WTC11 (cell line): ENCODE measurements around the gene ZBP1. TPM values are rescaled to one million over a fixed set of nuclear protein-coding genes. Genes with fewer than 3 reads are reported as not detected.

Source experiments
- ATAC-seq: fragments of 200-7000 bp; cut with Tn5 transposase; 2 replicates; pipeline ENCODE4 v1.10.0; 2021; ENCODE audit warnings: mild to moderate bottlenecking, moderate library complexity
- CTCF ChIA-PET: fragments of 300-600 bp; sonication (Branson Sonifier 250); formaldehyde crosslinking; loops from one replicate; lab custom pipeline; 2021; ENCODE audit warnings: antibody characterized with exemption; lab: Charles Lee
- POLR2A ChIA-PET: fragments of 350-600 bp; sonication (Branson Sonifier 250); formaldehyde crosslinking; loops from one replicate; lab custom pipeline; 2021; ENCODE audit warnings: antibody characterized with exemption; lab: Charles Lee
- DNase-seq: peaks from one replicate; pipeline ENCODE4 v3.0.0; 2021; ENCODE audit warnings: low spot score
- H3K27ac Mint-ChIP-seq: 2 replicates; pipeline ENCODE4 v1.8.0; 2021; ENCODE audit warnings: mixed read lengths
- H3K27me3 Mint-ChIP-seq: 2 replicates; pipeline ENCODE4 v1.8.0; 2021; ENCODE audit warnings: low read depth, mild to moderate bottlenecking, moderate library complexity, mixed read lengths
- H3K36me3 Mint-ChIP-seq: 2 replicates; pipeline ENCODE4 v1.8.0; 2021; ENCODE audit warnings: mixed read lengths
- H3K4me1 Mint-ChIP-seq: 2 replicates; pipeline ENCODE4 v1.8.0; 2022; ENCODE audit warnings: mixed read lengths
- H3K4me3 Mint-ChIP-seq: 2 replicates; pipeline ENCODE4 v1.8.0; 2021; ENCODE audit warnings: mild to moderate bottlenecking, moderate library complexity, mixed read lengths
- H3K9me3 Mint-ChIP-seq: 2 replicates; pipeline ENCODE4 v1.8.0; 2021; ENCODE audit warnings: mixed read lengths
- EMX1 ChIP-seq: fragments of 250-450 bp; sonication (Bioruptor Pico); IDR thresholded peaks from 2 replicates; pipeline ENCODE4 v1.8.0; 2021; ENCODE audit warnings: mild to moderate bottlenecking
- GTF2I ChIP-seq: fragments of 250-450 bp; sonication (Bioruptor Pico); conservative IDR thresholded peaks from 2 replicates; pipeline ENCODE4 v1.4.0; 2021; ENCODE audit warnings: mild to moderate bottlenecking
- JAZF1 ChIP-seq: fragments of 250-450 bp; sonication (Bioruptor Pico); IDR thresholded peaks from 2 replicates; pipeline ENCODE4 v1.9.0; 2021; ENCODE audit warnings: moderate library complexity, mild to moderate bottlenecking, inconsistent platforms
- MXD4 ChIP-seq: fragments of 250-450 bp; sonication (Bioruptor Pico); IDR thresholded peaks from 2 replicates; pipeline ENCODE4 v1.8.0; 2021; ENCODE audit warnings: mild to moderate bottlenecking, moderate library complexity, borderline replicate concordance
- NFYB ChIP-seq: sonication (generic); formaldehyde crosslinking; conservative IDR thresholded peaks from 2 replicates; pipeline ENCODE4 v1.8.0; 2022; ENCODE audit warnings: low read depth, missing genetic modification reagents
- NR1H2 ChIP-seq: sonication (generic); formaldehyde crosslinking; IDR thresholded peaks from 2 replicates; pipeline ENCODE4 v1.9.0; 2021; ENCODE audit warnings: mild to moderate bottlenecking, moderate library complexity, missing genetic modification reagents
- NR2C2 ChIP-seq: sonication (generic); formaldehyde crosslinking; IDR thresholded peaks from 2 replicates; pipeline ENCODE4 v1.8.0; 2022; ENCODE audit warnings: mild to moderate bottlenecking, missing genetic modification reagents
- TCF7 ChIP-seq: sonication (generic); formaldehyde crosslinking; IDR thresholded peaks from 2 replicates; pipeline ENCODE4 v1.8.0; 2022; ENCODE audit warnings: mild to moderate bottlenecking, low read depth, missing genetic modification reagents, moderate library complexity
- TEAD1 ChIP-seq: sonication (generic); formaldehyde crosslinking; IDR thresholded peaks from 2 replicates; pipeline ENCODE4 v1.8.0; 2022; ENCODE audit warnings: mild to moderate bottlenecking, missing genetic modification reagents
- TEAD4 ChIP-seq: sonication (generic); formaldehyde crosslinking; IDR thresholded peaks from 2 replicates; pipeline ENCODE4 v1.8.0; 2022; ENCODE audit warnings: mild to moderate bottlenecking, missing genetic modification reagents
- ZNF416 ChIP-seq: fragments of 250-450 bp; sonication (Bioruptor Pico); IDR thresholded peaks from 2 replicates; pipeline ENCODE4 v1.9.0; 2021; ENCODE audit warnings: mild to moderate bottlenecking, inconsistent platforms
- total RNA-seq: library from RNA; stranded (reverse); gene quantifications from 3 replicates; pipeline ENCODE4 v1.2.3, GENCODE V29; 2021
- TF ChIP-seq, protein P1 (sequence below): sonication (generic); formaldehyde crosslinking; conservative IDR thresholded peaks from 2 replicates; pipeline ENCODE4 v1.8.1; 2023; ENCODE audit warnings: mild to moderate bottlenecking, low read depth, missing genetic modification reagents, moderate library complexity
- TF ChIP-seq, protein P2 (sequence below): sonication (generic); formaldehyde crosslinking; IDR thresholded peaks from 2 replicates; pipeline ENCODE4 v1.8.0; 2022; ENCODE audit warnings: missing genetic modification reagents
- TF ChIP-seq, protein P3 (sequence below): sonication (generic); formaldehyde crosslinking; IDR thresholded peaks from 2 replicates; pipeline ENCODE4 v1.8.0; 2023; ENCODE audit warnings: mild to moderate bottlenecking, missing genetic modification reagents
- TF ChIP-seq, protein P4 (sequence below): fragments of 200-600 bp; IDR thresholded peaks from 2 replicates; pipeline ENCODE4 v1.8.0; 2022; ENCODE audit warnings: antibody characterized with exemption
- TF ChIP-seq, protein P5 (sequence below): sonication (generic); formaldehyde crosslinking; IDR thresholded peaks from 2 replicates; pipeline ENCODE4 v1.8.0; 2022; ENCODE audit warnings: mild to moderate bottlenecking, missing genetic modification reagents
- TF ChIP-seq, protein P6 (sequence below): fragments of 250-450 bp; sonication (Bioruptor Pico); IDR thresholded peaks from 2 replicates; pipeline ENCODE4 v1.9.0; 2021; ENCODE audit warnings: mild to moderate bottlenecking
- TF ChIP-seq, protein P7 (sequence below): sonication (generic); formaldehyde crosslinking; IDR thresholded peaks from 2 replicates; pipeline ENCODE4 v1.8.0; 2023; ENCODE audit warnings: missing genetic modification reagents, mild to moderate bottlenecking, borderline replicate concordance

The ZBP1 gene
- total RNA-seq, 1 experiment from 2014 or later = not detected

DNA sequence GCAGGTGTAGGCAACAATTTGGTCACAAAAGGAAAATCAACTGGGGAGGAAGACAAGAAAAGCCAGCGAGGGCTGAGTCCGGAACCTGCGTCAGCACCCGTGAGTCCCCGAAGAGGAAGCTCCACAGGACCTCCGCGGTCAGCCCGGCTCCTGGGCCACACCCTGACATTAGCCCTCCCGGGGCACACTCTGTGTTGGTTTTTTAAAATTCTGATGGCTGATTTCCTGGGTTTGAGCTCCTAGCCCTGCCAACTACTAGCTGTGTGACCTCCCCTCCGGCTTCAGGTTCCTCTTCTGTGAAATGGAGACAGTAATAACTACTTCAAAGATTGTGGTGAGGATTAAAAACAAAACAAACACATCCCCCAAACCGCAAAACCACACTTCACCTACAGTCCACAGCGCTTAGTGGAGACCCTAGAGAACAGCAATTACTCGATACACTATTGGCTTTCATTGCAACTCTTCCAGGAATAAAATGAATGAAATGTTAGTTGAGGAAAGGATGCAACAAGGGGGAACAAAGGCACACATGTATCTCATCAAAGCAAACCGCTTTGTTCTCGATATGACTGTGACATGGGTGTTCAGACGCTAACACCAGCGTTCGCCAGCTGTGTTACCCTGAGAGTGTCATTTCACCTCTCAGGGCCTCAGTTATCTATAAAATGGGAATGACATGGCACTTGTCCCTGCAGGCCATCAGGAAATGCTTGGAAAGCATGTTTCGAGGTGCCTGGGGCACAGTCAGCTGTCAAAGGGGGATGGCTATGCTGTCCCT is 985 bp downstream of the ZBP1 start (continued):
- TF ChIP-seq, protein P1, sequence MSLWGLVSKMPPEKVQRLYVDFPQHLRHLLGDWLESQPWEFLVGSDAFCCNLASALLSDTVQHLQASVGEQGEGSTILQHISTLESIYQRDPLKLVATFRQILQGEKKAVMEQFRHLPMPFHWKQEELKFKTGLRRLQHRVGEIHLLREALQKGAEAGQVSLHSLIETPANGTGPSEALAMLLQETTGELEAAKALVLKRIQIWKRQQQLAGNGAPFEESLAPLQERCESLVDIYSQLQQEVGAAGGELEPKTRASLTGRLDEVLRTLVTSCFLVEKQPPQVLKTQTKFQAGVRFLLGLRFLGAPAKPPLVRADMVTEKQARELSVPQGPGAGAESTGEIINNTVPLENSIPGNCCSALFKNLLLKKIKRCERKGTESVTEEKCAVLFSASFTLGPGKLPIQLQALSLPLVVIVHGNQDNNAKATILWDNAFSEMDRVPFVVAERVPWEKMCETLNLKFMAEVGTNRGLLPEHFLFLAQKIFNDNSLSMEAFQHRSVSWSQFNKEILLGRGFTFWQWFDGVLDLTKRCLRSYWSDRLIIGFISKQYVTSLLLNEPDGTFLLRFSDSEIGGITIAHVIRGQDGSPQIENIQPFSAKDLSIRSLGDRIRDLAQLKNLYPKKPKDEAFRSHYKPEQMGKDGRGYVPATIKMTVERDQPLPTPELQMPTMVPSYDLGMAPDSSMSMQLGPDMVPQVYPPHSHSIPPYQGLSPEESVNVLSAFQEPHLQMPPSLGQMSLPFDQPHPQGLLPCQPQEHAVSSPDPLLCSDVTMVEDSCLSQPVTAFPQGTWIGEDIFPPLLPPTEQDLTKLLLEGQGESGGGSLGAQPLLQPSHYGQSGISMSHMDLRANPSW (CRISPR knock-in tag) = no peak

DNA sequence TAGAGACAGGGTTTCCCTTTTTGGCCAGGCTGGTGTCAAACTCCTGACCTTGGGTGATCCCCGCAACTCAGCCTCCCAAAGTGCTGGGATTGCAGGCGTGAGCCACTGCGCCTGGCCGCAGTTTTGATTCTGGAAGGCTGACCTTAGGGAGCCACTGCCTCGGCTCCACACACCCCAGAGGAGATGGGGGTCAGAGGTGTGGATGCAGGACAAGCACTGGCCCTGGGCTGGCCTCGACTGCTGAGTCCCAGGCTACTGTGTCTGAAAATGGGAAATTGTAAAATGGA is 1.5 kb downstream of the ZBP1 start:
- H3K4me3 Mint-ChIP-seq = no peak overlapping the region
- H3K9me3 Mint-ChIP-seq = peaks cover 5% of the 10 kb centered on the region; the same call in 1 of the 2 replicates
- no peak for TF ChIP-seq ZNF416 (CRISPR knock-in tag)
- no peak for TF ChIP-seq JAZF1 (CRISPR knock-in tag)
- no peak for TF ChIP-seq NFYB (CRISPR knock-in tag)
- TF ChIP-seq, protein P2, sequence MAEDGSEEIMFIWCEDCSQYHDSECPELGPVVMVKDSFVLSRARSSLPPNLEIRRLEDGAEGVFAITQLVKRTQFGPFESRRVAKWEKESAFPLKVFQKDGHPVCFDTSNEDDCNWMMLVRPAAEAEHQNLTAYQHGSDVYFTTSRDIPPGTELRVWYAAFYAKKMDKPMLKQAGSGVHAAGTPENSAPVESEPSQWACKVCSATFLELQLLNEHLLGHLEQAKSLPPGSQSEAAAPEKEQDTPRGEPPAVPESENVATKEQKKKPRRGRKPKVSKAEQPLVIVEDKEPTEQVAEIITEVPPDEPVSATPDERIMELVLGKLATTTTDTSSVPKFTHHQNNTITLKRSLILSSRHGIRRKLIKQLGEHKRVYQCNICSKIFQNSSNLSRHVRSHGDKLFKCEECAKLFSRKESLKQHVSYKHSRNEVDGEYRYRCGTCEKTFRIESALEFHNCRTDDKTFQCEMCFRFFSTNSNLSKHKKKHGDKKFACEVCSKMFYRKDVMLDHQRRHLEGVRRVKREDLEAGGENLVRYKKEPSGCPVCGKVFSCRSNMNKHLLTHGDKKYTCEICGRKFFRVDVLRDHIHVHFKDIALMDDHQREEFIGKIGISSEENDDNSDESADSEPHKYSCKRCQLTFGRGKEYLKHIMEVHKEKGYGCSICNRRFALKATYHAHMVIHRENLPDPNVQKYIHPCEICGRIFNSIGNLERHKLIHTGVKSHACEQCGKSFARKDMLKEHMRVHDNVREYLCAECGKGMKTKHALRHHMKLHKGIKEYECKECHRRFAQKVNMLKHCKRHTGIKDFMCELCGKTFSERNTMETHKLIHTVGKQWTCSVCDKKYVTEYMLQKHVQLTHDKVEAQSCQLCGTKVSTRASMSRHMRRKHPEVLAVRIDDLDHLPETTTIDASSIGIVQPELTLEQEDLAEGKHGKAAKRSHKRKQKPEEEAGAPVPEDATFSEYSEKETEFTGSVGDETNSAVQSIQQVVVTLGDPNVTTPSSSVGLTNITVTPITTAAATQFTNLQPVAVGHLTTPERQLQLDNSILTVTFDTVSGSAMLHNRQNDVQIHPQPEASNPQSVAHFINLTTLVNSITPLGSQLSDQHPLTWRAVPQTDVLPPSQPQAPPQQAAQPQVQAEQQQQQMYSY (CRISPR knock-in tag) = no peak
- TF ChIP-seq NR2C2 (CRISPR knock-in tag) = no peak
- TF ChIP-seq, protein P3, sequence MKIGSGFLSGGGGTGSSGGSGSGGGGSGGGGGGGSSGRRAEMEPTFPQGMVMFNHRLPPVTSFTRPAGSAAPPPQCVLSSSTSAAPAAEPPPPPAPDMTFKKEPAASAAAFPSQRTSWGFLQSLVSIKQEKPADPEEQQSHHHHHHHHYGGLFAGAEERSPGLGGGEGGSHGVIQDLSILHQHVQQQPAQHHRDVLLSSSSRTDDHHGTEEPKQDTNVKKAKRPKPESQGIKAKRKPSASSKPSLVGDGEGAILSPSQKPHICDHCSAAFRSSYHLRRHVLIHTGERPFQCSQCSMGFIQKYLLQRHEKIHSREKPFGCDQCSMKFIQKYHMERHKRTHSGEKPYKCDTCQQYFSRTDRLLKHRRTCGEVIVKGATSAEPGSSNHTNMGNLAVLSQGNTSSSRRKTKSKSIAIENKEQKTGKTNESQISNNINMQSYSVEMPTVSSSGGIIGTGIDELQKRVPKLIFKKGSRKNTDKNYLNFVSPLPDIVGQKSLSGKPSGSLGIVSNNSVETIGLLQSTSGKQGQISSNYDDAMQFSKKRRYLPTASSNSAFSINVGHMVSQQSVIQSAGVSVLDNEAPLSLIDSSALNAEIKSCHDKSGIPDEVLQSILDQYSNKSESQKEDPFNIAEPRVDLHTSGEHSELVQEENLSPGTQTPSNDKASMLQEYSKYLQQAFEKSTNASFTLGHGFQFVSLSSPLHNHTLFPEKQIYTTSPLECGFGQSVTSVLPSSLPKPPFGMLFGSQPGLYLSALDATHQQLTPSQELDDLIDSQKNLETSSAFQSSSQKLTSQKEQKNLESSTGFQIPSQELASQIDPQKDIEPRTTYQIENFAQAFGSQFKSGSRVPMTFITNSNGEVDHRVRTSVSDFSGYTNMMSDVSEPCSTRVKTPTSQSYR (CRISPR knock-in tag) = no peak
- no peak for TF ChIP-seq EMX1
- TF ChIP-seq TEAD4 (CRISPR knock-in tag) = no peak
- TF ChIP-seq, protein P4, sequence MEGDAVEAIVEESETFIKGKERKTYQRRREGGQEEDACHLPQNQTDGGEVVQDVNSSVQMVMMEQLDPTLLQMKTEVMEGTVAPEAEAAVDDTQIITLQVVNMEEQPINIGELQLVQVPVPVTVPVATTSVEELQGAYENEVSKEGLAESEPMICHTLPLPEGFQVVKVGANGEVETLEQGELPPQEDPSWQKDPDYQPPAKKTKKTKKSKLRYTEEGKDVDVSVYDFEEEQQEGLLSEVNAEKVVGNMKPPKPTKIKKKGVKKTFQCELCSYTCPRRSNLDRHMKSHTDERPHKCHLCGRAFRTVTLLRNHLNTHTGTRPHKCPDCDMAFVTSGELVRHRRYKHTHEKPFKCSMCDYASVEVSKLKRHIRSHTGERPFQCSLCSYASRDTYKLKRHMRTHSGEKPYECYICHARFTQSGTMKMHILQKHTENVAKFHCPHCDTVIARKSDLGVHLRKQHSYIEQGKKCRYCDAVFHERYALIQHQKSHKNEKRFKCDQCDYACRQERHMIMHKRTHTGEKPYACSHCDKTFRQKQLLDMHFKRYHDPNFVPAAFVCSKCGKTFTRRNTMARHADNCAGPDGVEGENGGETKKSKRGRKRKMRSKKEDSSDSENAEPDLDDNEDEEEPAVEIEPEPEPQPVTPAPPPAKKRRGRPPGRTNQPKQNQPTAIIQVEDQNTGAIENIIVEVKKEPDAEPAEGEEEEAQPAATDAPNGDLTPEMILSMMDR = no peak
- no peak for TF ChIP-seq MXD4
- no peak for TF ChIP-seq TEAD1 (CRISPR knock-in tag)
- TF ChIP-seq GTF2I (CRISPR knock-in tag) = no peak
- TF ChIP-seq, protein P5, sequence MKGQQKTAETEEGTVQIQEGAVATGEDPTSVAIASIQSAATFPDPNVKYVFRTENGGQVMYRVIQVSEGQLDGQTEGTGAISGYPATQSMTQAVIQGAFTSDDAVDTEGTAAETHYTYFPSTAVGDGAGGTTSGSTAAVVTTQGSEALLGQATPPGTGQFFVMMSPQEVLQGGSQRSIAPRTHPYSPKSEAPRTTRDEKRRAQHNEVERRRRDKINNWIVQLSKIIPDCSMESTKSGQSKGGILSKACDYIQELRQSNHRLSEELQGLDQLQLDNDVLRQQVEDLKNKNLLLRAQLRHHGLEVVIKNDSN (CRISPR knock-in tag) = no peak
- TF ChIP-seq, protein P6, sequence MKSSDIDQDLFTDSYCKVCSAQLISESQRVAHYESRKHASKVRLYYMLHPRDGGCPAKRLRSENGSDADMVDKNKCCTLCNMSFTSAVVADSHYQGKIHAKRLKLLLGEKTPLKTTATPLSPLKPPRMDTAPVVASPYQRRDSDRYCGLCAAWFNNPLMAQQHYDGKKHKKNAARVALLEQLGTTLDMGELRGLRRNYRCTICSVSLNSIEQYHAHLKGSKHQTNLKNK (CRISPR knock-in tag) = no peak
- TF ChIP-seq, protein P7, sequence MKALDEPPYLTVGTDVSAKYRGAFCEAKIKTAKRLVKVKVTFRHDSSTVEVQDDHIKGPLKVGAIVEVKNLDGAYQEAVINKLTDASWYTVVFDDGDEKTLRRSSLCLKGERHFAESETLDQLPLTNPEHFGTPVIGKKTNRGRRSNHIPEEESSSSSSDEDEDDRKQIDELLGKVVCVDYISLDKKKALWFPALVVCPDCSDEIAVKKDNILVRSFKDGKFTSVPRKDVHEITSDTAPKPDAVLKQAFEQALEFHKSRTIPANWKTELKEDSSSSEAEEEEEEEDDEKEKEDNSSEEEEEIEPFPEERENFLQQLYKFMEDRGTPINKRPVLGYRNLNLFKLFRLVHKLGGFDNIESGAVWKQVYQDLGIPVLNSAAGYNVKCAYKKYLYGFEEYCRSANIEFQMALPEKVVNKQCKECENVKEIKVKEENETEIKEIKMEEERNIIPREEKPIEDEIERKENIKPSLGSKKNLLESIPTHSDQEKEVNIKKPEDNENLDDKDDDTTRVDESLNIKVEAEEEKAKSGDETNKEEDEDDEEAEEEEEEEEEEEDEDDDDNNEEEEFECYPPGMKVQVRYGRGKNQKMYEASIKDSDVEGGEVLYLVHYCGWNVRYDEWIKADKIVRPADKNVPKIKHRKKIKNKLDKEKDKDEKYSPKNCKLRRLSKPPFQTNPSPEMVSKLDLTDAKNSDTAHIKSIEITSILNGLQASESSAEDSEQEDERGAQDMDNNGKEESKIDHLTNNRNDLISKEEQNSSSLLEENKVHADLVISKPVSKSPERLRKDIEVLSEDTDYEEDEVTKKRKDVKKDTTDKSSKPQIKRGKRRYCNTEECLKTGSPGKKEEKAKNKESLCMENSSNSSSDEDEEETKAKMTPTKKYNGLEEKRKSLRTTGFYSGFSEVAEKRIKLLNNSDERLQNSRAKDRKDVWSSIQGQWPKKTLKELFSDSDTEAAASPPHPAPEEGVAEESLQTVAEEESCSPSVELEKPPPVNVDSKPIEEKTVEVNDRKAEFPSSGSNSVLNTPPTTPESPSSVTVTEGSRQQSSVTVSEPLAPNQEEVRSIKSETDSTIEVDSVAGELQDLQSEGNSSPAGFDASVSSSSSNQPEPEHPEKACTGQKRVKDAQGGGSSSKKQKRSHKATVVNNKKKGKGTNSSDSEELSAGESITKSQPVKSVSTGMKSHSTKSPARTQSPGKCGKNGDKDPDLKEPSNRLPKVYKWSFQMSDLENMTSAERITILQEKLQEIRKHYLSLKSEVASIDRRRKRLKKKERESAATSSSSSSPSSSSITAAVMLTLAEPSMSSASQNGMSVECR (CRISPR knock-in tag) = no peak
- TF ChIP-seq TCF7 (CRISPR knock-in tag) = no peak
- TF ChIP-seq NR1H2 (CRISPR knock-in tag) = no peak
- no peak overlapping the region for H3K27ac Mint-ChIP-seq
- no peaks in the 10 kb centered on the region for H3K4me1 Mint-ChIP-seq
- DNase-seq (no peak), ATAC-seq (no peak)
- CTCF ChIA-PET = interaction anchor here (0.9 kb wide), 1 partner anchor 9 kb away, joined by 3 read pairs; no protein-coding TSS in a partner anchor
- POLR2A ChIA-PET = no interaction called here
- no peaks in the 10 kb centered on the region for H3K36me3 Mint-ChIP-seq
- H3K27me3 Mint-ChIP-seq = no peaks in the 10 kb centered on the region; the same call in 1 of the 2 replicates
